ENCODE data around the gene ACP2.
"Not testable (repeated sequence)": the region's sequence is repeated elsewhere in the genome, so short reads cannot be mapped to it uniquely, and the experiment has no call there.

- TF ChIP-seq MYC (IDR thresholded peaks at IDR 0.05; ENCODE audit: borderline replicate concordance, low read length), result not testable (repeated sequence)
- TF ChIP-seq, protein P1, sequence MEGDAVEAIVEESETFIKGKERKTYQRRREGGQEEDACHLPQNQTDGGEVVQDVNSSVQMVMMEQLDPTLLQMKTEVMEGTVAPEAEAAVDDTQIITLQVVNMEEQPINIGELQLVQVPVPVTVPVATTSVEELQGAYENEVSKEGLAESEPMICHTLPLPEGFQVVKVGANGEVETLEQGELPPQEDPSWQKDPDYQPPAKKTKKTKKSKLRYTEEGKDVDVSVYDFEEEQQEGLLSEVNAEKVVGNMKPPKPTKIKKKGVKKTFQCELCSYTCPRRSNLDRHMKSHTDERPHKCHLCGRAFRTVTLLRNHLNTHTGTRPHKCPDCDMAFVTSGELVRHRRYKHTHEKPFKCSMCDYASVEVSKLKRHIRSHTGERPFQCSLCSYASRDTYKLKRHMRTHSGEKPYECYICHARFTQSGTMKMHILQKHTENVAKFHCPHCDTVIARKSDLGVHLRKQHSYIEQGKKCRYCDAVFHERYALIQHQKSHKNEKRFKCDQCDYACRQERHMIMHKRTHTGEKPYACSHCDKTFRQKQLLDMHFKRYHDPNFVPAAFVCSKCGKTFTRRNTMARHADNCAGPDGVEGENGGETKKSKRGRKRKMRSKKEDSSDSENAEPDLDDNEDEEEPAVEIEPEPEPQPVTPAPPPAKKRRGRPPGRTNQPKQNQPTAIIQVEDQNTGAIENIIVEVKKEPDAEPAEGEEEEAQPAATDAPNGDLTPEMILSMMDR (IDR thresholded peaks at IDR 0.05), result not testable (repeated sequence)
Observed at GRCh38 chr11:47206577-47206976, 42.0 kb downstream of the ACP2 start.

Measured in A549 (cell line).